SKM-1 treated with dmso at 0.1 percent for 144 hours (cell line): ENCODE data around the gene CREBBP.
"Not testable (repeated sequence)": the region's sequence is repeated elsewhere in the genome, so short reads cannot be mapped to it uniquely, and the experiment has no call there.

ENCODE experiments used
- DNase-seq: peaks from one replicate; lab custom pipeline; 2025; ENCODE audit not compliant: unreplicated experiment; lab: John Stamatoyannopoulos, UW

The CREBBP gene

DNA sequence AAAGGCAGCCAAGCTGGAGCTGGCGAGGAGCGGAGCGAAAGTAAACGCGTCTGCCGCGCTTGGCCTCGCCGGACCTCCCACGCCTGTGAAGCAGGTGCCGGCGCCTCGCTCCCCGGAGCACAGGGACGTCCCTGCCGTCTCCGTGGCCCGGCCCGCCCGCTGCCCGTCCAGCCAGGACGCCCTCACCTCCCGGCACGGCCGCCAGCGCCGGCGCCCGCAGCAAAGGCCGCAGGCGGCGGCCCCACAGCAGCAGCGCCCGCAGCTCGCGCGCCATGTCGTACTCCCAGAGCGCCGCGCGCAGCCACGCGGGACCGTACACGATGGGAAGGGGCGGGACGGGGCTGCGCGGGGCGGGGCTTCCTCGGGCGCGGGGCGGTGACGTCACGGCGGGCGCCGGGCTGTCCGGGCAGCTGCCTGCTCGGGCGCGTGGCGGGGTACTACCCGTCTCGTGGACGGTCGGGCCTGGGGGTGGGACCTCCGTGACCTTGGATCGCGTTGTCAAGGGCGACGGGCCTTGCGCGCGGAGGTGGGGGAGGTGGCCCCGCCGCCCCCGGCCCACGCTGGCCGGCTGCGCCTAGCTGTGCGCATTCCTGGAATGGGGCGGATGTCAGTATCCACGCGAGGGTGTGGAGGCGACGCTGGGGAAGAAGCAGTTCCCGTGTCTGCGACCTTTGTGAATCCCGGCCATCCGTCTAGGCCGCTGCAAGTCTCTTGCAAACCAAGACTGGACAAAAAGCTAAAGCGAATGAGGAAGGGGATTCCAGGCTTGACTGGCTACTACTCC is 163.1 kb downstream of the CREBBP start, which contains the start of gene TRAP1:
TRAP1 (minus strand) TSS at position 290 of the 784 bp plus-strand sequence; CDS start at position 274, 16 bp downstream.
- peak; percentile 61 for DNase-seq

- peak; percentile 16 for DNase-seq
Observed at GRCh38 chr16:3716831-3717234, 163.7 kb downstream of the CREBBP start.

- DNase-seq: no peak
Observed at GRCh38 chr16:3715430-3715829, 165.1 kb downstream of the CREBBP start.

DNA sequence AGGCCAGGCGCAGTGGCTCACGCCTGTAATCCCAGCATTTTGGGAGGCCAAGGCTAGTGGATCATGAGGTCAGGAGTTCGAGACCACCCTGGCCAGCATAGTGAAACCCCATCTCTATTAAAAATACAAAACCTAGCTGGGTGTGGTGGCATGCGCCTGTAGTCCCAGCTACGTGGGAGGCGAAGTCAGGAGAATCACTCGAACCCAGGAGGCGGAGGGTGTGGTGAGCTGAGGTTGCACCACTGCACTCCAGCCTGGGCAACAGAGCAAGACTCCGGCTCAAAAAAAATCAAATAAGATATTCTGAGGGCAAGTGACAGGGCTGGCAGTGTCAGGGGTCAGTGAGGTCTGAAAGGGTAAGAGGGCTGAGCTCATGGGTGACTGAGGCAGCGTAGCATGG is 166.1 kb downstream of the CREBBP start:
- DNase-seq: not testable (repeated sequence)

DNA sequence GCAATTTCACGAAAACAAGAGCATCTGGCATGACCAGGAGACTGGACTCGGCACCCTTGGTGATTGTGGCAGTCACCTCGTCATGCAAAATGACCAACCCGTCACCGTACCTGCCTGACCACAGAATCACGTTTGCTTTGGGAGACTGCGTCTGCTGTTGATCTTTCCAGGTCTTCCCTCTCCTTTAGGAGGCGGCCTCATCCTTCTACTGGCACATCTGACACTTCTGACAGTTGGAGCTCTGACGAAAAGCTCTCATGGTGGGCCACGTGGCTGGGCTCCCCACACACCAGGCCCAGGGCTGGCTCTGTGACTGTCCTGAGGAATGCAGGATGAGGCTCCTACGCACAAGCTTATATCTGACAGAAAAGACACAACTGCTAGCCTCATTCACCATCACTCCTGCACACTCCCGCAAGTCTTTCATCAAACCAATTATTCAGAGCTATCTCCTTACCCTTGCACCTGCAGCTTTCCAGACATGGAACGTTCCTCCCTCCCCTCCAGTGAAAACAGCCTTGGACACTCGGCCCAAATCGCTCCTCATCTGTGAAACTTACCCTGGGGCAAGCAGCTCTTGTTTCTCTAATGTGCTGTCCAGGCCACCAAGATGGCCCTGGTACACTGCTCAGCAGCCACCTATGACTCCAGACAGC is 166.8 kb downstream of the CREBBP start:
- no peak for DNase-seq

- DNase-seq: no peak
Observed at GRCh38 chr16:3712861-3713372, 167.6 kb downstream of the CREBBP start.

DNA sequence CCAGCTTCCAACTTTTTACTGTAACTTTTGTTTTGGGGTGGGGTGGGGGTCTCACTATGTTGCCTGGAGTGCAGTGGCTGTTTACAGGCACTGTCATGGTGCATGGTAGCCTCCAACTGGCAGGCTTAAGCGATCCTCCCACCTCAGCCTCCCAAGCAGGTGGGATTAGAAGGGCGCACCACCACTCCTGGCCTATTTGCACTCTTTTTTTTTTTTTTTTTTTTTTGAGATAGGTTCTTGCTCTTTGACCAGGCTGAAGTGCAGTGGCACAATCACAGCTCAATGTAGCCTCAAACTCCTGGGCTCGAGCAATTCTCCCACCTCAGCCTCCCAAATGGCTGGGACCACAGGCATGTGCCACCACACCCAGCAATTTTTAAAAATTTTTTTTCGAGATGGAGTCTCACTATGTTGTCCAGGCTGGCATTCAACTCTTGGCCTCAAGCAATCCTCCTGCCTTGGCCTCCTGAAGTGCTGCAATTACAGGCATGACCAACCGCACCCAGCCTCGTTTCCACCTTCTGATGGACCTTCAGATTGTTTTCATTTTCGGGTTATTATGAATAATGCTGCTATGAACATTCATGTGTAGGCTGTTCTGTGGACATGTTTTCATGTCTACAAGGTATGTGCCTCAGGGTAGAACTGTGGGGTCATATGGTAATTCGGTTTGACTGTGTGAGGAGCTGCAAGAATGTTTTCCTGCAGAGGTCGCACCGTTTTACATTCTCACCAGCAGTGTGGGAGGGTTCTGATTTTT is 174.1 kb downstream of the CREBBP start:
- DNase-seq: no peak

GRCh38 chr16:3702082-3702481 is 178.4 kb downstream of the CREBBP start:
- DNase-seq: no peak

DNA sequence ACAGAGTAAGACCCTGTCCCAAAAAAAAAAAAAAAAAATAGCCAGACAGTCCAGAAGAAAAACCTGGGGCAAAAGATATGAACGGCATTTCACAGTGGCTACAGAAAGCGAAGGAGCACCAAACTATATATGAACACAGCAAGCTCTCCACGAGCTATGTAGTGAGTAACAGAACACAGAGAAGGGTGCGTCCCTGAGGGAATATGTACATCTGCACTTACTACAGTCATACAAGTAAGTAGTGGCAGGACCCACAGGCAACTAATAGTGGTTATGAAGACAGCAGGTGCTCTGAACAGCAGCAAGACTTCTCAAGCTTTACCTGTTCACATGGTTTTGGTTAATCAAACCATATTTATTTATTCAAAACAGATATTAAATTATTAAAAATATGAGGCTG is 179.0 kb downstream of the CREBBP start:
- DNase-seq: no peak

- no peak for DNase-seq
Observed at GRCh38 chr16:3698941-3699340, 181.6 kb downstream of the CREBBP start.

DNA sequence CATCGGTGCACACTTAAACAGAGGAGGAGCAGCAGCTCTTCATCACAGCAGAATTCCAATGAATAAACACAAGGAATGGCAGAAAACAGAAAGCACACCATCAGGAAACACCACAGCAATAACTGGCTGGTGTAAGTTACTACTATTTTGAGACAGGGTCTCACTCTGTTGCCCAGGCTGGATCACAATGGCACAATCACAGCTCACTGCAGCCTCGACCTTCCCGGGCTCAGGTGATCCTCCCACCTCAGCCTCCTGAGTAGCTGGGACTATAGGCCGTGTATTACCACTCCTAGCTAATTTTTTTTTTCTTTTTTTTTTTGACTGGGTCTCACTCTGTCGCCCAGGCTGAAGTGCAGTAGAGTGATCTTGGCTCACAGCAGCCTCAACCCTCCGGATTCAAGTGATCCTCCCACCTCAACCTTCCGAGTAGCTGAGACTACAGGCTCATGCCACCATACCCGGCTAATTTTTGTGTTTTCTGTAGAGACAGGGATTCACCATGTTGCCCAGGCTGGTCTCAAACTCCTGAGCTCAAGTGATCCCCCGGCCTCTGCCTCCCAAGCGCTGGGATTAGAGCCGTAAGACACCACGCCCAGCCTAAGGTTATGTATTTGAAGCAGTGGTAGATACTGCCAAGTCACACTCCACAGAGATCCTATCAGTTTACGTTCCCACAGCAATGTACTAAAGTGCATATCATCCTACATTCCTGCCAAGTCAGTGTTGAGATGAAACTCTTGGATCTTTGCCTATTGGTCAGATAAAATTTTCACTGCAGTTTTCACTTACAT is 183.9 kb downstream of the CREBBP start:
- DNase-seq: no peak

GRCh38 chr16:3695610-3696369 is 184.7 kb downstream of the CREBBP start:
- DNase-seq: no peak

DNA sequence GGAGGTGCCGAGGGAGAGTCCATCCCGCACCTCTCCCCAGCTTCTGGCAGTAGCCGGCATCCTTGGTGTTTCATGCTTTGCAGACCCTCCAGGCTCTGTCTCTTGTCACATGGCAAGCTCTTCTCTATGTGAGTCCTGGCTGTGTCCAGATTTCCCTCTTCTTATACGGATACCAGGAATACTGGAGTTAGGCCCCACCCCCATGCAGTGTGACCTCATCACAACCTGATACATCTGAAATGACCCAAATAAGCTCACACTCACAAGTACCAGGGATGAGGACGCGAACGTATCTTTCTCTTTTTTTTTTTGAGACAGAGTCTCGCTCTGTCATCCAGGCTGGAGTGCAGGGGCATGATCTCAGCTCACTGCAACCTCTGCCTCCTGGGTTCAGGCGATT is 186.5 kb downstream of the CREBBP start:
- DNase-seq: no peak

DNA sequence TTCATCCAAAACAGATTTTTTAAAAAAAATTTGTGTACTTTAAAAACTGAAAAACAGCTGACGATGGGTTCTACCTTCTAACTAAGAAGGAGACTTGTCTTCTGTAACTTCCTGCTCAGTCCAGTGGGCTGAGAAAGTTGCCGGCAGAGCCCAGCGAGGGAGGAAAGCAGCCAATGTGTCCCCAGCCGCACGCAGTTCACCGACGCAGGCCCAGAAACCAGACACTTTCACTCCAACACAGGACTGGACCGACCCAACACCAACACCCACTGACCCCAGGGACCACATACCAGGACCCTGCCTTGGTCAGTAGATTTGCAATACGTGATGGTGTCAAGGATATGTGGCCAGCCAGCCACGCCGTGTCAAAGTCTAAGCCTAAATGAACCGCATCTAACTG is 188.8 kb downstream of the CREBBP start:
- no peak for DNase-seq

DNA sequence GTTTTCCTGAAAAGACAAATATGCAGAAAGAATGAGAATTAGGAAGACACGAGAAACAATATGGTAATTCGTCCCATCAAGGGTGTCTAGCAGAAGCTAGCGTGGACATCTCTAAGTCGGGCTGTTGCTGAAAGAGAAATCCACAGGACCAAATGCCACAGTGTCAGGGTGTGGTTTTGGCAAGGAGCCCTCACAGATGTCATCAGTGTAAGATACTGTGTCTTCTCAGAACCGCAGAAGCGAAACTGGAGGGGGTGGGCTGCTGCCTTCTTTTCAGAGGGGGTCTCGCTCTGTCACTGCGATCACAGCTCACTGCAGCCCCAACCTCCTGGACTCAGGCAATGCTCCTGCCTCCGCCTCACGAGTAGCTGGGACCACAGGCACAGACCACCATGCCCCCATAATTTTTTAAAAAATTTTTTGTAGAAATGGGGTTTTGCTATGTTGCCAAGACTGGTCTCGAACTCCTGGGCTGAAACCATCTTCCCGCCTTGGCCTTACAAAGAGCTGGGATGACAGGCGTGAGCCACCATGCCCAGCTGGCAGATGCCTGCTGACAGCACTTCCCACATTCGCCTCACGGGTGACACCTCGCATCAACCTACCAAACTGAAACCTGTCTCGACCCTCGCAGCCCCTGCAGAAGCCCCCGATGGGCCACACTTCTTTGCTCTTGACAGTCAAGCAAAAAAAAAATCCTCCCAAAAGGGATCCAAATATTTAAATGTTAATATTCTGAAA is 189.4 kb downstream of the CREBBP start:
- DNase-seq: no peak

GRCh38 chr16:3690470-3690928 is 190.0 kb downstream of the CREBBP start:
- peak; percentile 48 for DNase-seq

DNA sequence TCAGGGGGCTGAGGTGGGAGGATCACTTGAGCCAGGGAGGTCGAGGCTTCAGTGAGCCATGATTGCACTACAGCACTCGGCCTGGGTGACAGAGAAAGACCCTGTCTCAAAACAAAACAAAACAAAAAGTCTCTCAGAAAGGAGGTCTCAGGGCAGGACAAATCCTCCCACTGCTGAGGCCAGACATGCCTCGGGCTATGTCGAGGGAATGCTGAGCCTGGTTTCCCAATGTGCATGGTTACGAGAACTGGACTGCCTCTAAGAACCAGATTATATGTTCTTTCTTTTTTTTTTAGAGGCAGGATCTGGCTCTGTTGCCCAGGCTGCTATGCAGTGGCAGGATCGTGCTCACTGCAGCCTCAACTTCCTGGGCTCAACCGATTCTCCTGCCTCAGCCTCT is 190.8 kb downstream of the CREBBP start:
- no peak for DNase-seq

DNA sequence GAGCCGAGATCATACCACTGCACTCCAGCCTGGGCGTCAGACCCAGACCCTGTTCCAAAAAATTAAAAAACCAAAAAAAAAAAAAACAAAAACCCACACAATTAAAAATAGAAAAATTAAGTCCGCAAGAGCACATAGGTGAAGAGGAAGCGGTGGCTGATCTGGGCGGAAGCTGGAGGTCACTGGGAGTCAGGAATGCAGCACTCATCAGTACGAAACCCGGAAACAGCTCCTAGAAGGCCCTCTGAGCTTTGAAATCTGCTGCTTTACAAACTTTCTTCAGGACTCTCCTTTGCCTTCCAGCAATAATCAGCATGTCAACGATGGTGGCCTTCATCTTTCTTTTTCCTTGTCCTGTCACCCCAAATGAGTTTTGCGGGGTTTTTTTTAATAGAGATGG is 192.7 kb downstream of the CREBBP start:
- DNase-seq: no peak

DNA sequence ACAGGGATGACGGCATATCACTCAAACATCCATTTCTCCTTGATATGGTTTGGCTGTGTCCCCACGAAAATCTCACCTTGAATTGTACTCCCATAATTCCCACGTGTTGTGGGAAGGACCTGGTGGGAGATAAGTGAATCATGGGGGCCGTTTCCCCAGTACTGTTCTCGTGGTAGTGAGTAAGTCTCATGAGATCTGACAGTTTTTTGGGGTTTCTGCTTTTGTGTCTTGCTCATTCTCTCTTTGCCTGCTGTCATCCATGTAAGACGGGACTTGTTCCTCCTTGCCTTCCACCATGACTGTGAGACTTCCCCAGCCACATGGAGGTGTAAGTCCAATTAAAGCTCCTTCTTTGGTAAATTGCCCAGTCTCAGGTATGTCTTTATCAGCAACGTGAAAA is 193.5 kb downstream of the CREBBP start:
- DNase-seq: no peak
